22Rv1 (cell line): ENCODE data around the gene MELTF.

Experiments used
- H3K27ac ChIP-seq: fragments of 450-650 bp; 2 replicates; pipeline ENCODE4 v1.5.1; 2017
- ZFX ChIP-seq: fragments of 450-650 bp; IDR thresholded peaks from 2 replicates; pipeline ENCODE4 v1.6.1; 2017; ENCODE audit warnings: antibody characterized with exemption, borderline replicate concordance
- TF ChIP-seq, protein P1 (sequence below): fragments of 450-650 bp; IDR thresholded peaks from 2 replicates; pipeline ENCODE4 v1.5.1; 2017; ENCODE audit warnings: mild to moderate bottlenecking

Gene MELTF

DNA sequence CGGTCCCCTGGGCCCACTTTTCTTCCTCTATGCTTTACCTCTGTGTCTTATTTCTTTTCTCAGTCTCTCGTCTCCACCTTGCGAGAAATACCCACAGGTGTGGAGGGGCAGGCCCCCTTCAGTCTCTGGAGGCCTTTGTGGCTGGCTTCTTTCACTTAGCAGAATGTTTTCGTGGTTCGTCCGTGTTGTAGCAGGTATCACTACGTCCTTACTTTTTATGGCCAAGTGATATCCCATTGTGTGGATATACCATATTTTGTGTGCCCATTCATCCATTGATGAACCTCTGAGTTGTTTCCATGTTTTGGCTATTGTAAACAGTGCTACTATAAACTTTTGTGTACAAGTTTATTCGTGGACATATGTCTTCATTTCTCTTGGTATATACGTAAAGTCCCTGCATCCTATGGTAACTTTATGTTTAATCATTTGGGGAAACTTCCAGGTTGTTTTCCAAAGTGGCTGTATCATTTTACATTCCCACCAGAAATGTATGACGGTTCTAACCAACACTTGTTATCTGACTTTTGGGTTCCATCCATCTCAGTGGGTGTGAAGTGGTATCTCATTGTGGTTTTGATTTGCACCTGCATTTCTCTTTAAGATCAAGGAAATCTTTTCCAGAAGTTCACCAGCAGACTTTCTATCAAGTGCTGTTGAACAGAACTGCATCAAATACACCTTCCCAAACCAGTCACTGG lies 66.5 kb downstream of the MELTF start:
- no peak for TF ChIP-seq ZFX
- TF ChIP-seq, protein P1, sequence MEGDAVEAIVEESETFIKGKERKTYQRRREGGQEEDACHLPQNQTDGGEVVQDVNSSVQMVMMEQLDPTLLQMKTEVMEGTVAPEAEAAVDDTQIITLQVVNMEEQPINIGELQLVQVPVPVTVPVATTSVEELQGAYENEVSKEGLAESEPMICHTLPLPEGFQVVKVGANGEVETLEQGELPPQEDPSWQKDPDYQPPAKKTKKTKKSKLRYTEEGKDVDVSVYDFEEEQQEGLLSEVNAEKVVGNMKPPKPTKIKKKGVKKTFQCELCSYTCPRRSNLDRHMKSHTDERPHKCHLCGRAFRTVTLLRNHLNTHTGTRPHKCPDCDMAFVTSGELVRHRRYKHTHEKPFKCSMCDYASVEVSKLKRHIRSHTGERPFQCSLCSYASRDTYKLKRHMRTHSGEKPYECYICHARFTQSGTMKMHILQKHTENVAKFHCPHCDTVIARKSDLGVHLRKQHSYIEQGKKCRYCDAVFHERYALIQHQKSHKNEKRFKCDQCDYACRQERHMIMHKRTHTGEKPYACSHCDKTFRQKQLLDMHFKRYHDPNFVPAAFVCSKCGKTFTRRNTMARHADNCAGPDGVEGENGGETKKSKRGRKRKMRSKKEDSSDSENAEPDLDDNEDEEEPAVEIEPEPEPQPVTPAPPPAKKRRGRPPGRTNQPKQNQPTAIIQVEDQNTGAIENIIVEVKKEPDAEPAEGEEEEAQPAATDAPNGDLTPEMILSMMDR: no peak
- no peak overlapping the region for H3K27ac ChIP-seq

DNA sequence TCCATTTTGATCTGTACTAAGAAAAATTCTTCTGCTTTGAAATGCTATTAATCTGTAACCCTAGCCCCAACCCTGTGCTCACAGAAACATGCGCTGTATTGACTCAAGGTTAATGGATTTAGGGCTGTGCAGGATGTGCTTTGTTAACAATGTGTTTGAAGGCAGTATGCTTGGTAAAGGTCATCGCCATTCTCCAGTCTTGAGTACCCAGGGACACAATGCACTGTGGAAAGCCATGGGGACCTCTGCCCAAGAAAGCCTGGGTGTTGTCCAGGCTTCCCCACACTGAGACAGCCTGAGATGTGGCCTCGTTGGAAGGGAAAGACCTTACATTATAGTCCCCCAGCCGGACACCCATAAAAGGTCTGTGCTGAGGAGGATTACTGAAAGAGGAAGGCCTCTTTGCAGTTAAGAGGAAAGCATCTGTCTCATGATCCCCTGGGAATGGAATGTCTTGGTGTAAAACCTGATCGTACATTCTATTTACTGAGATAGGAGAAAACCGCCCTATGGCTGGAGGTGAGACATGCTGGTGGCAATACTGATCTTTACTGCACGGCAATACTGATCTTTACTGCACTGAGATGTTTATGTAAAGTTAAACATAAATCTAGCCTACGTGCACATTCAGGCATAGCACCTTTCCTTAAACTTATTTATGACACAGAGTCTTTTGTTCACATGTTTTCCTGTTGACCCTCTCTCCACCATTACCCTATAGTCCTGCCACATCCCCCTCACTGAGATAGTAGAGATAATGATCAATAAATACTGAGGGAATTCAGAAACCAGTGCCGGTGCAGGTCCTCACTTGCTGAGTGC lies 67.3 kb downstream of the MELTF start:
- no peak overlapping the region for H3K27ac ChIP-seq
- TF ChIP-seq ZFX: no peak
- TF ChIP-seq, protein P1: no peak

DNA sequence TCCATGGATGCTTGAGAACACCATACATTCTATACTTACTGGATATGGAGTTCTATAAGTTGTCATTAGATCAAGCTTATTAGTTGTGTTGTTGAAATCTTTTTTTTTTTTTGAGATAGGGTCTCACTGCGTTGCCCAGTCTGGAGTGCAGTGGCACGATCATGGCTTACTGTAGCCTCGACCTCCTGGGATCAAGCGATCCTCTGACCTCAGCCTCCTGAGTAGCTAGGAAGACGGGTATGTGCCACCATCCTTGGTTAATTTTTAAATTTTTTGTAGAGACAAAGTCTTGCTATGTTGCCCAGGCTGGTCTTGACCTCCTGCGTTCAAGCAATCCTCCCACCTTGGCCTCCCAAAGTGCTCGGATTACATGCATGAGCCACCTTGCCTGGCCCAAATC lies 74.8 kb downstream of the MELTF start:
- TF ChIP-seq, protein P1: no peak
- no peak for TF ChIP-seq ZFX
- no peak overlapping the region for H3K27ac ChIP-seq
